A549 treated with CpdA at 1 μM for 4 hours (cell line): ENCODE data around the gene MAT2B. TPM values are rescaled to one million over a fixed set of nuclear protein-coding genes. Genes with fewer than 3 reads are reported as not detected.

Experiments used
- total RNA-seq: library from RNA; stranded (reverse); fragments of 200-300 nt; extraction: Qiagen RNA extraction; gene quantifications from 5 replicates; pipeline ENCODE4 v1.2.3, GENCODE V29; 2022; ENCODE audit warnings: low read depth

MAT2B gene
- 42.1 to 54.8 TPM (median 49.3 TPM) in 5 replicates for total RNA-seq

DNA sequence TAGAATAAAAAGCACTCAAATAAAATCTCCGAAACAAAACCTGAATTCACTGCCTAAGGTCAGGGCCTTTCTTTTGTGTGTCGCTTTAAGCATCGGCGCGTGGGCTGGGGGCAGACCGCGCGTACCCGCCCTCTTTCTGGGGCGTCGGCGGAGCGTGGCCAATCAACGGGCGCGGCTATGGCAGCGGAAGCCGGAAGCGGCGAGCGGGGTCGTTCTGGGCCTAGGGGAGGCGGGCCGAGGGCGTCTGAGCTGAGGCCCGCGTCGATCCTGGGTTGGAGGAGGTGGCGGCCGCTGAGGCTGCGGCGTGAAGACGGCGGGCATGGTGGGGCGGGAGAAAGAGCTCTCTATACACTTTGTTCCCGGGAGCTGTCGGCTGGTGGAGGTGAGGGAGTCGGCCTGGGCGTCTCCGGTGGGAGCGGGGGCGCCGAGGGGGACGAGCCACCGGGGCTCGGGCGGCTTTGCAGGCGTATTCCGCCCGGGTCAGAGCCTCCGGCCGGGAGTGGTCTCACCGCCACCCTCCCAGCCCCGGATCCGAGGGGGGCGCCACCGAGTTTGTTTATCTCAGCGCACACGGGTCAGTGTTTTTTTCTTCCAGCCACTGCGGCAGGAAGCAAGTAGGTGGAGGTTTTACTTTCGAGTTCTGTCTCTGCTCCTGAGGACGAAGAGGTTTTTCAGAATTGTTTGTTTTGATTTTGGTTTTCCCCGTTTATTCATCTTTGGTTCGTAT lies at the start of gene MAT2B:
MAT2B (plus strand) TSS at position 252 of the 727 bp plus-strand sequence; CDS start at position 320, 68 bp downstream.

DNA sequence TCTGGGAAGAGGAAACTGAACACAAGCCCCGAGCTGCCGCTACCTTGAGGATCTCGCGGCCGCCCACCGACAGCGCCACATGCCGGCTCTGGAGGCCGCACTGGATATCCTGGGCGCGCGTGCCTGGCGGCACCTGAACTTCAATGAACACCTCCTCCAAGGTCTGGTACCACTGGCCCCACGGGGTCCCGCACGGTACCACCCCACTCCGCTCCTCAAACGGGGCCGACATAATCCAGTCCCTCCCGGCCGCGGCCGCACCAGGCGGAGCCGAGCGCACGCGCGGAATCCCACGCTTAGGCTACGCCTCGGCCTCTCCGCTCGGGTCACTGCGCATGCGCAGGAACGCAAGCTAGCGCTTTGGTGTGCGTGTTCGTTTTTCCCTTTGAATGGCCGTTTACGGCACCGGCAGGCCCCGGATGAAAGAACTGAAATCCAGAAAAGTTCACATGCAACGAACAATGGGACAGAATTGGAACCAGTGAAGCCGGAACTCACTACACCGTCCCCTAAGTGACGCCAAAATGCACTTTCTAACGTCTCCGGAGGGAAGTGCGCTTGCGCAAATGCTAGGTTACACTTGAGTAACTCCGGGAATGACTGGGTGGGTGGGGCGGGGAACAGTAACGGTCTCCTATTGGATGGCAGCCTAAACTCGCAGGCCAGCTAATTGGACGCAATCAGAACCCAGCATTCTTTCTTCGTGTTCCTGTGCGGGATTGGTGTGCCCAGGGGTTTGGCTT lies 45.4 kb upstream of the MAT2B start, which contains the start of gene NUDCD2:
NUDCD2 (minus strand) TSS at position 284 of the 743 bp plus-strand sequence; CDS start at position 232, 52 bp downstream.

DNA sequence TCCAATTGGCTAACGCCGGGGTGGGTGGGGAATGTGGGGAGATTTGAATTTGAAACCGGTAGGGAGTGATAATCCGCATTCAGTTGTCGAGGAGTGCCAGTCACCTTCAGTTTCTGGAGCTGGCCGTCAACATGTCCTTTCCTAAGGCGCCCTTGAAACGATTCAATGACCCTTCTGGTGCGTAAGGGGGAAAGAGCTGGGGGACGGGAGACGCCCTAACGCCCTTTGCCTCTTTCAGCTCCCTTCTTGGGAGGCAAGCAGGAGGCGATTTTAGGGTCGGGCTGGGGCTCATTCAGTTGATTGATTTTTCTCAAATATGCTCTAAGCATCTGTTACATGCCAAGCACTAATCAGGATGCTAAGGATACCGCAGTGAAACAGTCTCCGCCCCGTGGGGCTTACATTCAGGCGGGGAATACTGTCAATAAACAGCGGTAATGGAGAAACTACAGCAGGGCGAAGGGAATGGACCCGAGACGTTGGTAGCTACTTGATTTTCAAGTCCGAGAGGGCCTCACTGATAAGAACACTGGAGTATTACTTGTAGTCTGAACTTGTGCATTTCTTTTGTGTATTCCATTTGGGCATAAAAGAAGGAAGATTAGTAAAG lies 44.8 kb upstream of the MAT2B start, which contains the start of gene HMMR:
HMMR (plus strand) TSS at position 71 of the 610 bp plus-strand sequence; CDS start at position 132, 61 bp downstream.

Other genes with a start within 250 kb of the MAT2B start
- gene CCNG1, start 68.0 kb upstream of the MAT2B start, total RNA-seq: 52.0 to 71.5 TPM (median 56.9 TPM) in 5 replicates
- 33.4 to 37.8 TPM (median 36.6 TPM) in 5 replicates for gene NUDCD2, start 45.5 kb upstream of the MAT2B start, total RNA-seq
- gene HMMR, start 45.0 kb upstream of the MAT2B start, total RNA-seq: 23.3 to 36.2 TPM (median 26.7 TPM) in 5 replicates